ENCODE measurements around the gene IL17RD.

IL17RD gene

DNA sequence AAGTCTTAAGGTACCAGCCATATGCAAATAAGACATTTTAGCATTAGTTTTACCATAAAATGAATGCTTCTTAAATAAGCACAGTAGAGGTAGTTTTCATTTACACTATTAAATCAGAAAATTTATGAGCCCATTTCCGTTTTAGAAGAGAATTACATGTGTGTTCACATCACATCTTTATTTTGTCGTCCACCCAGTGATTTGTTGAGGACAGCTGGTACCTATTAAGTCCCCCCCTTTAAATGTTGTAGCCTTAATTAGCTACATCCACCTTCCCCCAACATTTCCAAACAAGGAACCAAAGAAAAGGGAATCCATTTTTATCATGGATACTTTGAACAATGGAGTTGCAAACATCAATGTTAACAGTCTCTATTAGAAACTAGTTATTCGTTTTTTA lies 6.8 kb downstream of the IL17RD start:
- Histone ChIP-seq H3F3A (ENCODE audit: control insufficient read depth, insufficient read depth) (no peaks in the 10 kb centered on the region), H3K79me2 (ENCODE audit: control insufficient read depth, low read length) (no peaks in the 10 kb centered on the region), H3K9me2 (replicated peaks; ENCODE audit: control insufficient read depth, low read length) (no peaks in the 10 kb centered on the region), H3K27ac (ENCODE audit: low read depth, low read length) (no peak overlapping the region), H3K27me3 (ENCODE audit: control insufficient read depth, low read length) (peaks cover 32% of the 10 kb centered on the region), H3K4me2 (ENCODE audit: low read length) (no peak overlapping the region), H3K4me3 (ENCODE audit: low read length) (no peak overlapping the region), H4K20me1 (ENCODE audit: control insufficient read depth, insufficient read depth, low read depth, low read length) (no peaks in the 10 kb centered on the region), H3K9me3 (ENCODE audit: control insufficient read depth, insufficient read depth, low read length) (no peaks in the 10 kb centered on the region), H3K4me1 (ENCODE audit: control insufficient read depth, low read length) (no peaks in the 10 kb centered on the region), H3K36me3 (ENCODE audit: control insufficient read depth, low read length) (no peaks in the 10 kb centered on the region)
- TF ChIP-seq, protein P1, sequence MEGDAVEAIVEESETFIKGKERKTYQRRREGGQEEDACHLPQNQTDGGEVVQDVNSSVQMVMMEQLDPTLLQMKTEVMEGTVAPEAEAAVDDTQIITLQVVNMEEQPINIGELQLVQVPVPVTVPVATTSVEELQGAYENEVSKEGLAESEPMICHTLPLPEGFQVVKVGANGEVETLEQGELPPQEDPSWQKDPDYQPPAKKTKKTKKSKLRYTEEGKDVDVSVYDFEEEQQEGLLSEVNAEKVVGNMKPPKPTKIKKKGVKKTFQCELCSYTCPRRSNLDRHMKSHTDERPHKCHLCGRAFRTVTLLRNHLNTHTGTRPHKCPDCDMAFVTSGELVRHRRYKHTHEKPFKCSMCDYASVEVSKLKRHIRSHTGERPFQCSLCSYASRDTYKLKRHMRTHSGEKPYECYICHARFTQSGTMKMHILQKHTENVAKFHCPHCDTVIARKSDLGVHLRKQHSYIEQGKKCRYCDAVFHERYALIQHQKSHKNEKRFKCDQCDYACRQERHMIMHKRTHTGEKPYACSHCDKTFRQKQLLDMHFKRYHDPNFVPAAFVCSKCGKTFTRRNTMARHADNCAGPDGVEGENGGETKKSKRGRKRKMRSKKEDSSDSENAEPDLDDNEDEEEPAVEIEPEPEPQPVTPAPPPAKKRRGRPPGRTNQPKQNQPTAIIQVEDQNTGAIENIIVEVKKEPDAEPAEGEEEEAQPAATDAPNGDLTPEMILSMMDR (IDR thresholded peaks at IDR 0.05; ENCODE audit: low read depth, low read length, poor library complexity, severe bottlenecking): no peak
- no peak for TF ChIP-seq EZH2phosphoT487 (IDR thresholded peaks at IDR 0.05; ENCODE audit: borderline replicate concordance, low read length)

DNA sequence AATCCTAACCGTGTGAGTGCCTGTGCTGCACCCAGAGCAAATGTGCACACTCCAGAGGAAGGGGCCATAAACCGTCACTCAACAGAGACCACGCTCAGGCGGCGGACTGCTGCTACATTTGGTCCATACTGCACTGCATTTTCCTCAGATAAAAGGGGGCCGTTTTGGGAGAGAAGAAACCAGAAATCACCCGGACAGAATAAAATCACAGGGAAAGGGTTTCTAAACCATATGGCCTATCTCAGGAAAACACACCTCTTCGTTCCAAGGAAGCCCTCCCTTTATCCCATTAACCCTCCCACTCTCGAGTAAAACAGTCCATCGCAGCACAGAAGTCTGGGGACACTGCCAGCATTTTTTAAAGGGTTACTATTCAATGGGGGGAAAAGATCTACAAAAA lies 7.6 kb downstream of the IL17RD start:
- no peaks in the 10 kb centered on the region for H3K9me2 ChIP-seq (replicated peaks; ENCODE audit: control insufficient read depth, low read length)
- no peak overlapping the region for H3K4me2 ChIP-seq (ENCODE audit: low read length)
- no peak for TF ChIP-seq EZH2phosphoT487 (IDR thresholded peaks at IDR 0.05; ENCODE audit: borderline replicate concordance, low read length)
- TF ChIP-seq, protein P1 (IDR thresholded peaks at IDR 0.05; ENCODE audit: low read depth, low read length, poor library complexity, severe bottlenecking): no peak
- H3K79me2 ChIP-seq (ENCODE audit: control insufficient read depth, low read length): no peaks in the 10 kb centered on the region
- H3K4me3 ChIP-seq (ENCODE audit: low read length): no peak overlapping the region
- H3K4me1 ChIP-seq (ENCODE audit: control insufficient read depth, low read length): no peaks in the 10 kb centered on the region
- H3K27me3 ChIP-seq (ENCODE audit: control insufficient read depth, low read length): peaks cover 24% of the 10 kb centered on the region
- H3F3A ChIP-seq (ENCODE audit: control insufficient read depth, insufficient read depth): no peaks in the 10 kb centered on the region
- H4K20me1 ChIP-seq (ENCODE audit: control insufficient read depth, insufficient read depth, low read depth, low read length): no peaks in the 10 kb centered on the region
- H3K9me3 ChIP-seq (ENCODE audit: control insufficient read depth, insufficient read depth, low read length): no peaks in the 10 kb centered on the region
- H3K36me3 ChIP-seq (ENCODE audit: control insufficient read depth, low read length): no peaks in the 10 kb centered on the region
- no peak overlapping the region for H3K27ac ChIP-seq (ENCODE audit: low read depth, low read length)

DNA sequence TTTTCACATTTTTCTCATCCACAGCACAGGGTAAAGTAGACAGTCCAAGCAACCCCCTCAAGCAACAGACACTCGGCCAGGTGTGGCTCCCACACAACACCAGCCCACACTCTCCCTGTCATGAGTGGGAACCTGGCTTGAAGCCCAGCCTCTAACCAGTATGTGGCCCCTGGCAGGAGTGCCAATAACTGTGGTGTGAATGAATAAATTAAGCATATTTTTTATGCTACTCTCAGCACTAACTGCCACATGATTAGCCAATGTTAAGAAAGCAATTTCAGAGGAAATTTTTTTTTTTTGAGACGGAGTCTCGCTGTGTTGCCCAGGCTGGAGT lies 9.9 kb downstream of the IL17RD start:
- Histone ChIP-seq H3K36me3 (ENCODE audit: control insufficient read depth, low read length) (no peaks in the 10 kb centered on the region), H3K4me1 (ENCODE audit: control insufficient read depth, low read length) (no peaks in the 10 kb centered on the region), H3K27ac (ENCODE audit: low read depth, low read length) (no peak overlapping the region), H3K4me3 (ENCODE audit: low read length) (no peak overlapping the region), H3K9me3 (ENCODE audit: control insufficient read depth, insufficient read depth, low read length) (no peaks in the 10 kb centered on the region), H3K4me2 (ENCODE audit: low read length) (no peak overlapping the region), H4K20me1 (ENCODE audit: control insufficient read depth, insufficient read depth, low read depth, low read length) (no peaks in the 10 kb centered on the region), H3K27me3 (ENCODE audit: control insufficient read depth, low read length) (peaks cover 12% of the 10 kb centered on the region), H3K79me2 (ENCODE audit: control insufficient read depth, low read length) (no peaks in the 10 kb centered on the region), H3F3A (ENCODE audit: control insufficient read depth, insufficient read depth) (no peaks in the 10 kb centered on the region), H3K9me2 (replicated peaks; ENCODE audit: control insufficient read depth, low read length) (no peaks in the 10 kb centered on the region)
- TF ChIP-seq EZH2phosphoT487 (IDR thresholded peaks at IDR 0.05; ENCODE audit: borderline replicate concordance, low read length): no peak
- TF ChIP-seq, protein P1 (IDR thresholded peaks at IDR 0.05; ENCODE audit: low read depth, low read length, poor library complexity, severe bottlenecking): no peak
